Caco-2 (cell line): ENCODE results near the gene CCDC178. TPM values are rescaled to one million over a fixed set of nuclear protein-coding genes. Genes with fewer than 3 reads are reported as not detected.

Experiments
- BruUV-seq: library from RNA; stranded (reverse); fragments of 400-500 nt; replicated peaks from 2 replicates; lab custom pipeline; 2021; lab: Mats Ljungman, UMichigan
- CTCF ChIA-PET: fragments of 300-600 bp; sonication (Branson Sonifier 250); formaldehyde crosslinking; loops from one replicate; lab custom pipeline; 2022; ENCODE audit warnings: antibody characterized with exemption; lab: Charles Lee
- POLR2A ChIA-PET: fragments of 300-600 bp; sonication (Branson Sonifier 250); formaldehyde crosslinking; loops from one replicate; lab custom pipeline; 2022; ENCODE audit warnings: antibody characterized with exemption; lab: Charles Lee
- DNase-seq, 2 experiments: peaks; one replicate each; pipeline versions ENCODE4 v3.0.0 to v3.0.0-alpha.2; 2020 to 2022
- H3K27me3 ChIP-seq: replicated peaks from 2 replicates; pipeline ENCODE4 v1.6.0; 2011; ENCODE audit warnings: low read length; ENCODE audit not compliant: control insufficient read depth, insufficient read depth
- H3K36me3 ChIP-seq: 2 replicates; pipeline ENCODE4 v1.5.1; 2011; ENCODE audit warnings: low read length; ENCODE audit not compliant: control insufficient read depth, insufficient read depth
- H3K4me1 ChIP-seq: fragments of 250-450 bp; sonication (Bioruptor Pico); 2 replicates; pipeline ENCODE4 v1.5.1; 2020; ENCODE audit warnings: mild to moderate bottlenecking
- H3K4me3 ChIP-seq: 2 replicates; pipeline ENCODE4 v1.5.1; 2011; ENCODE audit warnings: low read depth, mild to moderate bottlenecking, control low read depth, low read length
- H3K9me3 ChIP-seq: fragments of 250-450 bp; sonication (Bioruptor Pico); 2 replicates; pipeline ENCODE4 v1.5.1; 2020; ENCODE audit warnings: mild to moderate bottlenecking, moderate library complexity
- H3K27ac Mint-ChIP-seq: one replicate; pipeline ENCODE4 v1.8.0; 2022; ENCODE audit warnings: mixed read lengths; ENCODE audit not compliant: unreplicated experiment
- H3K27me3 Mint-ChIP-seq: one replicate; pipeline ENCODE4 v1.8.0; 2022; ENCODE audit warnings: mixed read lengths; ENCODE audit not compliant: insufficient read depth, unreplicated experiment
- H3K36me3 Mint-ChIP-seq: one replicate; pipeline ENCODE4 v1.8.0; 2022; ENCODE audit warnings: mild to moderate bottlenecking, mixed read lengths; ENCODE audit not compliant: insufficient read depth, unreplicated experiment
- H3K4me1 Mint-ChIP-seq: one replicate; pipeline ENCODE4 v1.8.0; 2022; ENCODE audit warnings: low read depth, mixed read lengths; ENCODE audit not compliant: unreplicated experiment
- H3K4me3 Mint-ChIP-seq: one replicate; pipeline ENCODE4 v1.8.0; 2022; ENCODE audit warnings: mild to moderate bottlenecking, moderate library complexity, mixed read lengths; ENCODE audit not compliant: unreplicated experiment
- H3K9me3 Mint-ChIP-seq: one replicate; pipeline ENCODE4 v1.8.0; 2022; ENCODE audit warnings: mixed read lengths; ENCODE audit not compliant: unreplicated experiment
- intact Hi-C: fragments of 100-400 bp; cut with micrococcal nuclease; formaldehyde crosslinking; loops from one replicate; pipeline ENCODE4 v1.10.0; 2022; ENCODE audit not compliant: unreplicated experiment
- total RNA-seq: library from RNA; stranded (reverse); gene quantifications from 2 replicates; pipeline ENCODE4 v1.2.3, GENCODE V29; 2022
- TF ChIP-seq, protein P1 (sequence below), 2 experiments: fragments of 200-600 bp in 1 of 2; IDR thresholded peaks; 1 replicate in 1 of 2; 2 replicates in 1 of 2; pipeline versions ENCODE4 v1.5.1 to v1.8.0; 2011 to 2022; ENCODE audit warnings: antibody characterized with exemption in 1 of 2, control low read depth in 1 of 2, inconsistent platforms in 1 of 2, low read depth in 1 of 2, low read length in 1 of 2, mild to moderate bottlenecking in 1 of 2, moderate library complexity in 1 of 2; ENCODE audit not compliant: insufficient read depth in 1 of 2, severe bottlenecking in 1 of 2, unreplicated experiment in 1 of 2

Gene CCDC178
- total RNA-seq, 1 experiment from 2014 or later = not detected

DNA sequence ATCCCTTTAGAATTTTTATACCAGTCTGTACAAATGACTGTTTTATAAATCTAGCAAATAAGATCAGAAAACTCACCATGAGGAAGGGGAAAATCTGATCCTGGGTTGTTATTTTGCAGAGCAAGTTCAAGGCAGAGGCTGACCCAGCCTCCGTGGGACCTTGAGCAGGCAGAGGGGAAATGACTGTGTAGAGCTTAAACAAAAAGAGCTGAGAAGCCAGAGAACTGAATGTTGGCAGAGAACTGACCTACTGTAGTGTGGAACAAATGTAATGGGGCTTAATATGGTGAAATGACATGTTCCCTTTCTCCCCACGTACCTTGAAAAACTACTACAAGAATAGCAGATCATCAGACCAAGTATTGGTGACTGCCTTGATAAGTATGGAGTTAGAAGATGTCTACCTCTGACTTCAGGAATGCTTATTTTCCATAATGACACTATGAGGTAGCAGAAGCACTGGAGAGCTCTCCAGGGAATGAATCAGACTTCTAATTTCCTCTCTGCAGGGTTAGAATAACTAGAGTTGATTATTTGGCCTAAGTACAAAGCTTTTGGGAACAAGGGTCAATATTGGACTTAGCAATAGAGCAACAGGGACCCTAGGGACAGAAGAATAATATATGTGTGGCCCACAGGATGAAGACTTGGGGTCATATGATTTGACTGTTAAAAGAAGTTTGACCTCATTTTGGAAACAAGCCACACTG is 304.4 kb downstream of the CCDC178 start:
- H3K36me3 Mint-ChIP-seq = no peaks in the 10 kb centered on the region
- CTCF ChIA-PET = no interaction called here
- no peaks in the 10 kb centered on the region for H3K27me3 ChIP-seq
- no peak overlapping the region for H3K27ac Mint-ChIP-seq
- H3K36me3 ChIP-seq = no peaks in the 10 kb centered on the region
- no peaks in the 10 kb centered on the region for H3K4me1 ChIP-seq
- no peak overlapping the region for H3K4me3 ChIP-seq
- POLR2A ChIA-PET = no interaction called here
- no peaks in the 10 kb centered on the region for H3K27me3 Mint-ChIP-seq
- H3K9me3 ChIP-seq = no peaks in the 10 kb centered on the region
- TF ChIP-seq, protein P1, sequence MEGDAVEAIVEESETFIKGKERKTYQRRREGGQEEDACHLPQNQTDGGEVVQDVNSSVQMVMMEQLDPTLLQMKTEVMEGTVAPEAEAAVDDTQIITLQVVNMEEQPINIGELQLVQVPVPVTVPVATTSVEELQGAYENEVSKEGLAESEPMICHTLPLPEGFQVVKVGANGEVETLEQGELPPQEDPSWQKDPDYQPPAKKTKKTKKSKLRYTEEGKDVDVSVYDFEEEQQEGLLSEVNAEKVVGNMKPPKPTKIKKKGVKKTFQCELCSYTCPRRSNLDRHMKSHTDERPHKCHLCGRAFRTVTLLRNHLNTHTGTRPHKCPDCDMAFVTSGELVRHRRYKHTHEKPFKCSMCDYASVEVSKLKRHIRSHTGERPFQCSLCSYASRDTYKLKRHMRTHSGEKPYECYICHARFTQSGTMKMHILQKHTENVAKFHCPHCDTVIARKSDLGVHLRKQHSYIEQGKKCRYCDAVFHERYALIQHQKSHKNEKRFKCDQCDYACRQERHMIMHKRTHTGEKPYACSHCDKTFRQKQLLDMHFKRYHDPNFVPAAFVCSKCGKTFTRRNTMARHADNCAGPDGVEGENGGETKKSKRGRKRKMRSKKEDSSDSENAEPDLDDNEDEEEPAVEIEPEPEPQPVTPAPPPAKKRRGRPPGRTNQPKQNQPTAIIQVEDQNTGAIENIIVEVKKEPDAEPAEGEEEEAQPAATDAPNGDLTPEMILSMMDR (IDR thresholded peaks at IDR 0.05; ENCODE audit: insufficient read depth in 1 of 2, low read depth in 1 of 2, low read length in 1 of 2, severe bottlenecking in 1 of 2, unreplicated experiment in 1 of 2) = no peak
- no peak for DNase-seq
- H3K4me3 Mint-ChIP-seq = no peak overlapping the region
- H3K4me1 Mint-ChIP-seq = no peaks in the 10 kb centered on the region
- BruUV-seq = no TSS peak
- intact Hi-C loops = no loop called here
- no peaks in the 10 kb centered on the region for H3K9me3 Mint-ChIP-seq

DNA sequence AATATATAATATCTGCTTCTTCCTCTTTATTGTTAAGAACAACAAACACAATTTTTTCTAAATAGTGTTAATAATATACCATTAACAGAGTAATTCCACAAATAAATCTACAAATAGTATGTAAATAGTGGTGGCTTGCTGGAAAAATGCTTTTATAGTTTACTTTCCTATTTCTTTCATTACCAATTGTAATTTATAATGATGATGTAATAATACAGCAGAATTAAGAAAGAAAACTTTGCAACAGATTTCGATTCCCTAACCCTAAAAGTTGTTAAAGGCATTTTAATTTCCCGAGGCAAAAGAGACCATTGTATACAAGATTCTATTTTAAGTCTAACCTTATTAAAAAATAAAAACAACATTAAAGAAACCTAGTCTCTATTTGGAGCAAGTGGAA is 307.9 kb downstream of the CCDC178 start:
- ChIA-PET POLR2A (no interaction called here), CTCF (no interaction called here)
- Mint-ChIP-seq H3K4me1 (no peaks in the 10 kb centered on the region), H3K27ac (no peak overlapping the region), H3K36me3 (no peaks in the 10 kb centered on the region), H3K4me3 (no peak overlapping the region), H3K9me3 (no peaks in the 10 kb centered on the region), H3K27me3 (no peaks in the 10 kb centered on the region)
- Histone ChIP-seq H3K4me3 (no peak overlapping the region), H3K36me3 (no peaks in the 10 kb centered on the region), H3K4me1 (no peaks in the 10 kb centered on the region), H3K27me3 (no peaks in the 10 kb centered on the region), H3K9me3 (no peaks in the 10 kb centered on the region)
- no TSS peak for BruUV-seq
- intact Hi-C loops = no loop called here
- TF ChIP-seq, protein P1 (IDR thresholded peaks at IDR 0.05; ENCODE audit: insufficient read depth in 1 of 2, low read depth in 1 of 2, low read length in 1 of 2, severe bottlenecking in 1 of 2, unreplicated experiment in 1 of 2) = no peak
- no peak for DNase-seq

DNA sequence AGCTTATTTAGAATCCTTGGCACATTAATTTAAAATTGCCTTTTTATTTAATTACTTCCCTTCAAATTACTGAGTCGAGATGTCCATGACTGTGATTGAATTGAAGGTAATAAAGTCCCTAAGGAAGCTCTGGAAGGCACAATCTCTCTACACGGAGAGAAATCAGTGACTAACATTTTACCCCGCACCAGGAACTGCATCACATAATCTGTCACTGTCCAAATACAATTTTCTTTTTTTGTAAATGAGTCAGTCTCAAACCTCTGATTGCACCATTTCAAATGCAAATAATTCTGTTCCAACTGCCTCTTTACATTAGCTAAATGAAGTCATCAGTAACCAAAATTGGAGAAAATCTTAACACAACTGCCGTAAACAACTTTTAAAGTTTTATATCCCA is 311.9 kb downstream of the CCDC178 start:
- H3K4me1 Mint-ChIP-seq = no peaks in the 10 kb centered on the region
- H3K36me3 Mint-ChIP-seq = no peaks in the 10 kb centered on the region
- no peaks in the 10 kb centered on the region for H3K4me1 ChIP-seq
- BruUV-seq = no TSS peak
- H3K4me3 Mint-ChIP-seq = no peak overlapping the region
- no peaks in the 10 kb centered on the region for H3K9me3 ChIP-seq
- no peak overlapping the region for H3K27ac Mint-ChIP-seq
- TF ChIP-seq, protein P1 (IDR thresholded peaks at IDR 0.05; ENCODE audit: insufficient read depth in 1 of 2, low read depth in 1 of 2, low read length in 1 of 2, severe bottlenecking in 1 of 2, unreplicated experiment in 1 of 2) = no peak
- ChIA-PET CTCF (no interaction called here), POLR2A (no interaction called here)
- intact Hi-C loops = no loop called here
- H3K27me3 ChIP-seq = no peaks in the 10 kb centered on the region
- H3K36me3 ChIP-seq = no peaks in the 10 kb centered on the region
- H3K9me3 Mint-ChIP-seq = no peaks in the 10 kb centered on the region
- no peaks in the 10 kb centered on the region for H3K27me3 Mint-ChIP-seq
- DNase-seq = no peak
- no peak overlapping the region for H3K4me3 ChIP-seq
